ENCODE measurements around the gene NVL.

GRCh38 chr1:224301391-224301790, 28.6 kb downstream of the NVL start:
- TF ChIP-seq EZH2 (IDR thresholded peaks at IDR 0.05; ENCODE audit: borderline replicate concordance, low read depth, low read length, severe bottlenecking), result no peak
- no peak for TF ChIP-seq CTCF (IDR thresholded peaks at IDR 0.05; ENCODE audit: borderline replicate concordance, extremely low read depth, low read length, poor library complexity, severe bottlenecking)

Measured in DND-41 (cell line).